Endothelial cell of umbilical vein (primary cell): Measurements from ENCODE around the gene LRRC71.

Experiments
- CTCF ChIP-seq, 2 donors: IDR thresholded peaks; 1 replicate in 1 of 2; 2 replicates in 1 of 2; pipeline ENCODE4 v1.5.1; 2011; ENCODE audit warnings: low read length in 2 of 2, mild to moderate bottlenecking in 2 of 2, moderate library complexity in 2 of 2, control low read depth in 1 of 2, inconsistent platforms in 1 of 2, low read depth in 1 of 2; ENCODE audit not compliant: insufficient read depth in 1 of 2; ENCODE audit errors: extremely low read depth in 1 of 2
- POLR2A ChIP-seq: IDR thresholded peaks from 2 replicates; pipeline ENCODE4 v1.6.1; 2012; ENCODE audit warnings: low read depth, mild to moderate bottlenecking, control low read depth, low read length

- TF ChIP-seq CTCF (IDR thresholded peaks at IDR 0.05; ENCODE audit: extremely low read depth in 1 of 2, insufficient read depth in 1 of 2, low read depth in 1 of 2, low read length in 2 of 2) (no peak), POLR2A (no peak)
Observed at GRCh38 chr1:156882543-156882942, 37.9 kb upstream of the LRRC71 start.
